SH-SY5Y (cell line): ENCODE measurements around the gene CACNA1A.

Source experiments
- GATA2 ChIP-seq: IDR thresholded peaks from 2 replicates; pipeline ENCODE4 v1.6.1; 2011; ENCODE audit warnings: mild to moderate bottlenecking, low read depth, low read length
- GATA3 ChIP-seq: IDR thresholded peaks from 2 replicates; pipeline ENCODE4 v1.6.1; 2011; ENCODE audit warnings: low read depth, mild to moderate bottlenecking, low read length, moderate library complexity

The CACNA1A gene

DNA sequence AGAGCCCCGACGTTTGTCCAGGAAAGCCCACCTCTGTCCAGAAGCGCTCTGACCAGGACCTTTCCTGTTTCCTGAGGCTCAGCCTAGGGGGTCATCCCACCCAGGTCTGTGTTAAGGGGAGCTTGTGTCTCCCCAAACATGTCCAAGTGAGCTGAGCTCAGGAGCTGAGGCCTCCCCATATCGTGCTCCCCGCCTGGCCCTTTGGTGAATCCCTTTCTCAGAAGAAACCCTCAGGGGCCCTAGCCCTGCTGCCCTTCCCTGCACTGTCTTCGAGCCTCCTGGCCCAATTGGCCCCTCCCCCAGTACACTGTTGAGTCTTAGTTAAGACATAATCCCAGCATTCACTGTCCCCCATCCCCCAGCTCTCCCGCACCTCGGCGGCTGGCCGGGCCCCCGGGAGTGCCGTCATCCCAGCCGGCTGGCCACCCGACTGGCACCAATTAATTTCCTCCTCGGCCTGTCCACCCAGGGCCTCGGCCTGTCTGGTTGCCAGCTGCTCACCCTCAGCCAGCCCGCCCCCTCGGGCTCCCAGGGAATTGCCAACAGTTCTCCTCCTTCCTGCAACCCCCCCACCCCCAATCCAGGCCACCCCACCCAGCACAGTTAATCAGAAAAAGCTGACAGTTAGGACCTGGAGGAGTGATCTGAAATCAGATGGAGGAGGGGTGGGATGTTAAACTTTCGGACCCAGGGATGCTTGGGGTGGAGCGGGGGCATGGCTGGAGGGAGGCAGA, 342.5 kb downstream of the CACNA1A start:
- no peak for TF ChIP-seq GATA3
- no peak for TF ChIP-seq GATA2

DNA sequence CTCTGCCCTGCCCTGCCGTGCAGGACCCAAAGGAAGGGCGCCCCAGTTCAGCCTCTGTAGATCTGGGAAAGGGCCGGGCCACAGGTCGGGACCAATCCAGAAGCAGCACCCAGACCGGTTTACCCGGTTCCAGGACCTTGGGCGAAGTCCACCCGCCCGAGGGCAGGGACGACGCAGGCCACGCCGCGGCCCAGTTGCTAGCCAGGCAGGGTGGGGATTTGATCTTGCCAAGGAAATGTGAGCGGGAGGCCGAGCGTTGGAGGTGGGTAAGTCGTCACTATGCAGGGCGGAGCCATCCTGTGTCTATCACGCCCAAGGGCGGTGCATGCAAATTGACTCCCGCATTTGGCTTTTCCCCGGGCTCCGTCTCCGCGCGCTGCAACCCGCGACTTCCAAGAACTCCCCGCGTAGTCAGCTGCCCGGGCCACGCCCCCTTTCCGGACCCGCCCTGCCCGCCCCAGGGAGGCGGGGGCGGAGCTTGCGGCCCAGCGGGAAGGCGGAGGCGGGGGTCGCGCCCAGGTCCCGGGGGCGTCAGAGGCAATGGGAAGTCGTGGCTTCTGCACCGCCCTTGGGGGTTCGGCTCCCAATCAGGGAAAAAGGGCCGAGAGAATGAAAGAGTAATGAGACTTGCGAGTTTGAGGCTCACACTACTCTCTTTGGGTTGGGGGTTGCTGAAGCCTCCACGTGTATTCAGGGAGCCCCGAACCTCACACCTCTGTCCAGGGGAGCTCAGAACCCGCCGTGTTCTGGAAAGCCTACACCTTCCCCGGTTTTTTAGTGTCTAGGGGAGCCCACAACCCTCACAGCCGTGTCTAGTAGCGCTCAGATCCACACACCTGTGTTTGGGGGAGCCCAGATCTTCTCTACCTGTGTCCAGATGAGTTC, 343.3 kb downstream of the CACNA1A start:
- TF ChIP-seq GATA3 (no peak), GATA2 (no peak)

DNA sequence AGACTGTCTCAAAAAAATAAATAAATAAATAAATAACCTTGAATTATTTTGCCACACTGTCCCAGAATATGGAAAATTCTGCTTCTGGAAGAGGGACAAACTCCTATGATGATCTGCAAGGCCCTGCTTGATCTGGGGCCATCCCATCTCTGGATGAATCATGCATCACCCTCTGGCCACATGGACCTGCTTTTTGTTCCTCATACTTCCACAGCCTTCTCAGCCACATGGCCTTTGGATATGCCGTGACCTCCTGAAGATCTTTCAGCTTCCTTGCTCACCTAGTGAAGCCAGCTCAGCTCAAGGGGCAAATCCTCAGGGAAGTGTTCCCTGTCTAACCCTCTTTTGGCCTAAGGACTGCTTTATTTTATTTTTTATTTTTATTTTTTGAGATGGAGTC, 345.7 kb downstream of the CACNA1A start:
- TF ChIP-seq GATA2 = no peak
- TF ChIP-seq GATA3 = no peak

DNA sequence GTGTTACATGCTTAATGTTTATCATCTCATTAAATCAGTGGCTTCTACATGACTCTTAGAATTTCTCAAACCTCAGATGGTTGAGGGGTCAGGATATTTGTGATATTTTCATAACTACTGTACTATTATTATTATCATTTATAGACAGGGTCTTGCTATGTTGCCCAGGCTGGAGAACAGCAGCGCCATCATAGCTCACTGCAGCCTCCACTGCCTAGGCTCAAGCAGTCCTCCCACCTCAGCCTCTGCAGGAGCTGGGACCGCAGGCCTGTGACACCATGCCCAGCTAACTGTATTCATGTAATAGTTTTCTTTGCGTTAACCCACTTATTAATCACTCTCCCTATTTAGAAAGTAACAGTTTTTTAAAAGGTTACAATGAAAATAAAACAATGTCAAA, 346.6 kb downstream of the CACNA1A start:
- no peak for TF ChIP-seq GATA3
- no peak for TF ChIP-seq GATA2
